Keratinocyte (primary cell): ENCODE results near the gene STX17.

ENCODE experiments used
- EZH2 ChIP-seq: IDR thresholded peaks from one replicate; pipeline ENCODE4 v1.6.1; 2012; ENCODE audit warnings: inconsistent platforms, mild to moderate bottlenecking, low read length, moderate library complexity
- TF ChIP-seq, protein P1 (sequence below), 3 experiments: IDR thresholded peaks in 1 of 3; conservative IDR thresholded peaks in 1 of 3; optimal IDR thresholded peaks in 1 of 3; 2 replicates in 2 of 3; 3 replicates in 1 of 3; pipeline versions ENCODE3 to v1.5.1; 2011; ENCODE audit warnings: low read length in 3 of 3, mild to moderate bottlenecking in 3 of 3, moderate library complexity in 2 of 3, control low read depth in 1 of 3, inconsistent platforms in 1 of 3; ENCODE audit not compliant: insufficient read depth in 2 of 3; ENCODE audit errors: extremely low read depth in 1 of 3

DNA sequence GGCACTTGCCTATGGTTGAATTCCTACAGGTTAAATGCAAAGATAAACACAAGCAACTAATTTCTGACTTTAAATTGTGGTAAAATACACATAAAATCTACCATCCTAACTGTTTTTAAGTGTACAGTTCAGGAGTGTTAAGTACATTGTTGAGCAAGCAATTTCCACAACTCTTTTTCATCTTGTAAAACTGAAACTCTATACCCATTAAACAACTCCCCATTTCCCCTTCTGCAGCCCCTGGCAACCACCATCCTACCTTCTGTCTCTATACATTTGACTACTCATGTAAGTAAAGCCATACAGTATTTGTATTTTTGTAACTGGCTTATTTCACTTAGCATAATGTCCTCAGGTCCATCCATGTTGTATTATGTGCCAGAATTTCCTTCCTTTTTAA is 38.5 kb upstream of the STX17 start:
- TF ChIP-seq, protein P1, sequence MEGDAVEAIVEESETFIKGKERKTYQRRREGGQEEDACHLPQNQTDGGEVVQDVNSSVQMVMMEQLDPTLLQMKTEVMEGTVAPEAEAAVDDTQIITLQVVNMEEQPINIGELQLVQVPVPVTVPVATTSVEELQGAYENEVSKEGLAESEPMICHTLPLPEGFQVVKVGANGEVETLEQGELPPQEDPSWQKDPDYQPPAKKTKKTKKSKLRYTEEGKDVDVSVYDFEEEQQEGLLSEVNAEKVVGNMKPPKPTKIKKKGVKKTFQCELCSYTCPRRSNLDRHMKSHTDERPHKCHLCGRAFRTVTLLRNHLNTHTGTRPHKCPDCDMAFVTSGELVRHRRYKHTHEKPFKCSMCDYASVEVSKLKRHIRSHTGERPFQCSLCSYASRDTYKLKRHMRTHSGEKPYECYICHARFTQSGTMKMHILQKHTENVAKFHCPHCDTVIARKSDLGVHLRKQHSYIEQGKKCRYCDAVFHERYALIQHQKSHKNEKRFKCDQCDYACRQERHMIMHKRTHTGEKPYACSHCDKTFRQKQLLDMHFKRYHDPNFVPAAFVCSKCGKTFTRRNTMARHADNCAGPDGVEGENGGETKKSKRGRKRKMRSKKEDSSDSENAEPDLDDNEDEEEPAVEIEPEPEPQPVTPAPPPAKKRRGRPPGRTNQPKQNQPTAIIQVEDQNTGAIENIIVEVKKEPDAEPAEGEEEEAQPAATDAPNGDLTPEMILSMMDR (optimal IDR thresholded peaks at IDR 0.05 in 1 of 3, IDR thresholded peaks at IDR 0.05 in 1 of 3, conservative IDR thresholded peaks at IDR 0.05 in 1 of 3; ENCODE audit: extremely low read depth in 1 of 3, insufficient read depth in 2 of 3, low read length in 3 of 3): no peak
- no peak for TF ChIP-seq EZH2
